NCI-H1930 (cell line): ENCODE measurements around the gene PIANP.
"Not testable (repeated sequence)": the region's sequence is repeated elsewhere in the genome, so short reads cannot be mapped to it uniquely, and the experiment has no call there.

Source experiments
- DNase-seq, 2 experiments: peaks; one replicate each; lab custom pipeline; 2025; lab: John Stamatoyannopoulos, UW

PIANP gene, protein sequence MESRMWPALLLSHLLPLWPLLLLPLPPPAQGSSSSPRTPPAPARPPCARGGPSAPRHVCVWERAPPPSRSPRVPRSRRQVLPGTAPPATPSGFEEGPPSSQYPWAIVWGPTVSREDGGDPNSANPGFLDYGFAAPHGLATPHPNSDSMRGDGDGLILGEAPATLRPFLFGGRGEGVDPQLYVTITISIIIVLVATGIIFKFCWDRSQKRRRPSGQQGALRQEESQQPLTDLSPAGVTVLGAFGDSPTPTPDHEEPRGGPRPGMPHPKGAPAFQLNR

GRCh38 chr12:6700646-6701051, at the start of gene PIANP:
Gene PIANP, minus strand, starts transcription at chr12:6700815. Its CDS starts 2,754 bp downstream, at chr12:6698061.
- peak; percentile 25 to 29 for DNase-seq

GRCh38 chr12:6748761-6749160, 48.1 kb upstream of the PIANP start:
- DNase-seq, result no peak

DNA sequence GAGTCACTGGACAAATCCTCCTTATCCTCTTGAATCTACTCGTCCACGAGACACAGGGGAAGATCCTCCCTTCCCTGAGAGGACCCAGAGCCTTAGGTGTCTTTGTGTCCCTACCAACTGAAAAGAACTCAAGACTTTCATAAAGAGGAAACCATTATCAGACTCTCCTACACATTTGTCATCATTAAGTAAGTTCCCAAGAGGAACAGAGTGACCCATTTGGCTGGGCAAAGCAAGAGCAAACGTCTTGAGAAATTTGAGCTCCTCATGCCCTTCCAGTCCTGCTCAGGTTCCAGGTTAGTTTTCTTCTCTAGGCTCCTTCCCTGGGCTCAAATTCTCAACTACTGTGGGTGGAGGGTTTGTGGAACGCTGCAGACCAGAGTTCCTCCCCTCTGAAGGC, 46.6 kb upstream of the PIANP start:
- no peak for DNase-seq

DNA sequence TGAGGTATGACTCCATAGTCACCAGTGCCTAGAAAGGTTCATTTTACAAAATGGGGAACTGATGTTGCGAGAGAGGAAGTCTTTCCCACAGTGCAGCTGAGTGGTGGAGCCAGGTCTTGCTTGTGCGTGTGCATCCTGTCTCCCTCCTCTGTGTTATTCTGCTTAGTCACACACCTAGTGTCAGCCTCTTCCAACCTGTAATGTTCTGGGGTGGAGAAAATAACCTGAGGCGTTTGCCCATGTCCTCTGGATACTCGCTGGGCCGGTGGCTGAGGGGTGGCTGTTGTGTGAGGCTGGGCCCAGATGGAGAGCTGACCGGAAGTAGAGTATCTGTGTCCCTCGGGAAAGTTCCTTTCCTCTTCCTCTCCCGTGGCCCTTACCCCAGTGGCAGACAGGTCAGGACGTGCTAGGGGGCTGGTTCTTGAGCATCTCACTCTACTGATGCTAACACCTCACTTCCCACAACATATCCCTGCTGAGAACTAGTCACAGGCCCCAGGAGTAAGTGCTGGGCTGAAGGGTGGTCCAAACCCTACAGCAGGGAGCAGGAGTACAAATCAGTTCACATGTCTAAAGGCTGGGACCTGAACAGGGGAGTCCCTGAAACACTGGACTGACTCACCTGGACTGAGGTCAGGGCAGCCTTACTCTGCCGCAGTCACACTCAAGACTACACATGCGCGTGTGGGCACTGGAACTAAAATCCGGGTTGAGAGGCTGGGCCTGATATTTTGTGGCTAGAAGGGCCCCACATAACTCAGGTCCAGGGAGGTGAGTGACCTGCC, 45.3 kb upstream of the PIANP start:
- DNase-seq, result no peak

GRCh38 chr12:6743300-6743699, 42.7 kb upstream of the PIANP start:
- not testable (repeated sequence) for DNase-seq

- no peak for DNase-seq
These were observed 42.2 kb upstream of the PIANP start for GRCh38 chr12:6742834-6743233.

- not testable (repeated sequence) for DNase-seq
These were observed 41.5 kb upstream of the PIANP start for GRCh38 chr12:6742080-6742479.

- no peak for DNase-seq
These were observed 36.1 kb upstream of the PIANP start for GRCh38 chr12:6736754-6737153.

DNA sequence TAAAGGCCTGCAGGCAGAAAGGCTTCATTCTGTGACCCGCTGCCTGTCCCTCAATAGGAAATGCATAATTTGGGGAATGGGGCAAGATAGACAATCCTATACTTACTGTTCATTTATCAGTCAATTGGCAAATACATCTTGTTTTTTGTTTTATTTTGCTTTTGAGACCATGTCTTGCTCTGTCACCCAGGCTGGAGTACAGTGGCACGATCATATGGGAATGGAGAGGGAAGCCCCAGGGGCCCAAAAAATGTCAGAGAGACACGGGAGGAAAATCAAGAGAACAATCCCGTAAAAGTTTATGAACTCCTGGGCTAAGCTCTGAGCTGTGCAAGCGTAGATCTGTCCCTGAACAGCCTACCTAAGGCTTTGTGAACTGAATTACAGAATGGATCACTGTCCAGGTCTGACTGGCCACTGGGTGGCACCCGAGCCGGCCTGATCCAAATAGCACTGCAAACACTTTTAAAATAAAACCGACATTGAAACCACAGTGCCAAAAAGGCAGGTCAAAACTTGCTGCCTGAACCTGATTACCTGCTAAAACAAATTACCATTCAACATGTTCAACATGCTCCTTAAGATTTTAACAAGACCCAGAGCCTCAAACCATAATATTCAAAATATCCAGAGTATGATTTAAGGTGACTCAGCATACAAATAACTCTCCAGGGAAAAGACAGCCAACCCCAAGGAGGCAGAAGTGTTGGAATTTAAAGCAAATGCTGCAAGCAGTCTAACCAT, 35.0 kb upstream of the PIANP start:
- peak; percentile 25 to 34 for DNase-seq

DNA sequence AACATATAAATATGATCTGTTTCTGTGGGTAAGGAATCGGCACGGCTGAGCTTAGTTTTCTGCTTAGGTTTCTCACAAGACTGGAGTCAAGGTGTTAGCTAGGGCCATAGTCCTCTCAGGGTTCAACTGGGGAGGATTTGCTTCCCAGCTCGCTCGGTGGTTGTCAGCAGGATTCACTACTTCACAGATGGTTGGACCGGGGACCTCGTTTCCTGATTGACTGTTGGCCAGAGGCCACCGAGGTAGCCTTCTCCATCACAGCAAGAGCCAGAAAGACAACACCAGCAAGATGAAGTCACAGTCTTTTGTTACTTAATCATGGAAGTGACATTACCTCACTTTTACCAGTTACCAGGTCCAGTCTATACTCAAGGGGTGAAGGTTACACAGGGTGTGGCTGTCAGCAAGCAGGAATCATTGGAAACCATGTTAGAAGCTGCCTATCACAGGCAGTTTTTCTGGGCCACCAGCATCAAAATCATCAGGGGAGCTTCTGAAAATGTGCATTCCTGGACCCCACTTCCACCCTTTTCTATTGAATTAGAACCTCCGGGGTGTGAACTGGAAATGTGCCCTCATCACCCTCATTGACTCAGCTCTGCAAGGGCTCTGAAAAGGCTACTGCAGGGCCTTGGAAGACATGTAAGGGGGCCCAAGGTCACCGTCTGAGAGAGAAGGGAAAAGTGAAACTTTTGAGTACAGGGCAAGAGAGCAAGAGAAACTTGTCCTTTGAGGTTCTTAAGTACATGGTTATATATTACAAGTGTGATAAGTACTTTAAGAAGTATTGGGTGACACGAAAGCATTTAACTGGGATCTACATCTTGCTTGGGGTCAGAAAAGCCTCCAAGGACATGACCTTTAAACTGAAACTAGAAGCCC, 34.1 kb upstream of the PIANP start:
- DNase-seq, result no peak

GRCh38 chr12:6730169-6730568, 29.6 kb upstream of the PIANP start:
- no peak for DNase-seq

DNA sequence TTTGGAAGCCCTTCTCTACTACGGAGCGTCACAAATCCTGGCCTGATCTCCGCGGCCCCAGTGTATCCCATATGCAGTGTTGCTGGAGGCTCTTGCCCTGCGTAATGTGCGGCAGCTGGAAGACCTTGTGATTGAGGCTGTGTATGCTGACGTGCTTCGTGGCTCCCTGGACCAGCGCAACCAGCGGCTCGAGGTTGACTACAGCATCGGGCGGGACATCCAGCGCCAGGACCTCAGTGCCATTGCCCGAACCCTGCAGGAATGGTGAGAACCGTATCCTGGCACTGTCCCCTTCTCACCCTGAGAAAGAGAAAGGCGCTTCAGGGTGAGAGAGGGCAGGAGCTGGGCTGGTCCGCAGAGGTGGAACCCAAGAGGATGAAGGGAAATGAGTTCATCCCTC, 28.6 kb upstream of the PIANP start:
- DNase-seq, result no peak

GRCh38 chr12:6725350-6725749, 24.7 kb upstream of the PIANP start:
- DNase-seq, result no peak

DNA sequence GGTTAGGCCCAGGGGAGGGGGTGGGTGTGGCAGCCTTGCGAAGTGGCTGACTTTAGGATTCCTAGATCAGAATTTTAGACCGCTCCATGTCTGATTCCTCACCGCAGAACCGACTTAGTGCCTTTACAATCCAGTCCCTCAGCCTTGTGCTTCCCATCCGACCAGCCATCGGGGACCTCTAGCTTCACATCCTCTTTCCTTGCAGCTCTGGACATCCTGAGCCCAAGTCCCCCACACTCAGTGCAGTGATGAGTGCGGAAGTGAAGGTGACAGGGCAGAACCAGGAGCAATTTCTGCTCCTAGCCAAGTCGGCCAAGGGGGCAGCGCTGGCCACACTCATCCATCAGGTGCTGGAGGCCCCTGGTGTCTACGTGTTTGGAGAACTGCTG, 23.8 kb upstream of the PIANP start:
- DNase-seq, result no peak

- DNase-seq, result peak; percentile 99 to 100
These were observed 23.2 kb upstream of the PIANP start, which contains the start of gene COPS7A for GRCh38 chr12:6723607-6724408. Gene COPS7A, plus strand, starts transcription at chr12:6724046. Its CDS starts 611 bp downstream, at chr12:6724657.

- DNase-seq, result no peak
These were observed 22.2 kb upstream of the PIANP start for GRCh38 chr12:6722863-6723262.

- DNase-seq, result no peak
These were observed 16.3 kb upstream of the PIANP start for GRCh38 chr12:6716874-6717437.

DNA sequence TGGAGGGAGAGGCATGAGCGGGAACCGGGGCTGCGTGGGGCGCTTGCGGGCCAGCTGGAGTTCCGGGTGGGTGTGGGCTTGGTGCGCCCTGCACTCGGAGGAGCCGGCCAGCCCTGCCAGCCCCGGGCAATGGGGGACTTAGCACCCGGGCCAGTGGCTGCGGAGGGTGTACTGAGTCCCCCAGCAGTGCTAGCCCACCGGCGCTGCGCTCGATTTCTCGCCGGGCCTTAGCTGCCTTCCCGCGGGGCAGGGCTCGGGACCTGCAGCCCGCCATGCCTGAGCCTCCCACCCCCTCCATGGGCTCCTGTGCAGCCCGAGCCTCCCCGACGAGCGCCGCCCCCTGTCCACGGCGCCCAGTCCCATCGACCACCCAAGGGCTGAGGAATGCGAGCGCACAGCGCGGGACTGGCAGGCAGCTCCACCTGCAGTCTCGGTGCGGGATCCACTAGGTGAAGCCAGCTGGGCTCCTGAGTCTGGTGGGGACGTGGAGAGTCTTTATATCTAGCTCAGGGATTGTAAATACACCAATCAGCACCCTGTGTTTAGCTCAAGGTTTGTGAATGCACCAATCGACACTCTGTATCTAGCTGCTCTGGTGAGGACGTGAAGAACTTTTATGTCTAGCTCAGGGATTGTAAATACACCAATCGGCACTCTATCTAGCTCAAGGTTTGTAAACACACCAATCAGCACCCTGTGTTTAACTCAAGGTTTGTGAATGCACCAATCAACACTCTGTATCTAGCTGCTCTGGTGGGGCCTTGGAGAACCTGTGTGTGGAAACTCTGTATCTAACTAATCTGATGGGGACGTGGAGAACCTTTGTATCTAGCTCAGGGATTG, 15.6 kb upstream of the PIANP start:
- not testable (repeated sequence) for DNase-seq

DNA sequence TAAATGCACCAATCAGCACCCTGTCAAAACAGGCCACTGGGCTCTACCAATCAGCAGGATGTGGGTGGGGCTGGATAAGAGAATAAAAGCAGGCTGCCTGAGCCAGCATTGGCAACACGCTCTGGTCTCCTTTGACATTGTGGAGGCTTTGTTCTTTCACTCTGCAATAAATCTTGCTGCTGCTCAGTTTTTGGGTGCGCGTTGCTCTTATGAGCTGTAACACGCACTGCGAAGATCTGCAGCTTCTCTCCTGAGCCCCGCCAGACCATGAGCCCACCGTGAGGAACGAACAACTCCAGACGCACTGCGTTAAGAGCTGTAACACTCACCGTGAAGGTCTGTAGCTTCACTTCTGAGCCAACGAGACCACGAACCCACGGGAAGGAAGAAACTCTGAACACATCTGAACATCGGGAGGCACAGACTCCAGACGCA, 8.4 kb upstream of the PIANP start:
- DNase-seq, result no peak
